Subcutaneous adipose tissue (tissue), 4 donors: Measurements from ENCODE around the gene GLIS1. TPM values are rescaled to one million over a fixed set of nuclear protein-coding genes. Genes with fewer than 3 reads are reported as not detected.

ENCODE experiments used
- total RNA-seq, 4 donors: library from RNA; depleted of rRNA; stranded (reverse); fragments of >200 nt; gene quantifications; one replicate each; pipeline ENCODE4 v1.1.0, GENCODE V29; 2016
- TF ChIP-seq, protein P1 (sequence below): fragments of 450-650 bp; IDR thresholded peaks from one replicate; pipeline ENCODE4 v1.5.1; 2016; ENCODE audit warnings: low read depth, mild to moderate bottlenecking, control low read depth, antibody characterized with exemption, moderate library complexity

The GLIS1 gene
- total RNA-seq, 4 donors from 2014 or later = 0.17 to 3.6 TPM; not detected in 2

DNA sequence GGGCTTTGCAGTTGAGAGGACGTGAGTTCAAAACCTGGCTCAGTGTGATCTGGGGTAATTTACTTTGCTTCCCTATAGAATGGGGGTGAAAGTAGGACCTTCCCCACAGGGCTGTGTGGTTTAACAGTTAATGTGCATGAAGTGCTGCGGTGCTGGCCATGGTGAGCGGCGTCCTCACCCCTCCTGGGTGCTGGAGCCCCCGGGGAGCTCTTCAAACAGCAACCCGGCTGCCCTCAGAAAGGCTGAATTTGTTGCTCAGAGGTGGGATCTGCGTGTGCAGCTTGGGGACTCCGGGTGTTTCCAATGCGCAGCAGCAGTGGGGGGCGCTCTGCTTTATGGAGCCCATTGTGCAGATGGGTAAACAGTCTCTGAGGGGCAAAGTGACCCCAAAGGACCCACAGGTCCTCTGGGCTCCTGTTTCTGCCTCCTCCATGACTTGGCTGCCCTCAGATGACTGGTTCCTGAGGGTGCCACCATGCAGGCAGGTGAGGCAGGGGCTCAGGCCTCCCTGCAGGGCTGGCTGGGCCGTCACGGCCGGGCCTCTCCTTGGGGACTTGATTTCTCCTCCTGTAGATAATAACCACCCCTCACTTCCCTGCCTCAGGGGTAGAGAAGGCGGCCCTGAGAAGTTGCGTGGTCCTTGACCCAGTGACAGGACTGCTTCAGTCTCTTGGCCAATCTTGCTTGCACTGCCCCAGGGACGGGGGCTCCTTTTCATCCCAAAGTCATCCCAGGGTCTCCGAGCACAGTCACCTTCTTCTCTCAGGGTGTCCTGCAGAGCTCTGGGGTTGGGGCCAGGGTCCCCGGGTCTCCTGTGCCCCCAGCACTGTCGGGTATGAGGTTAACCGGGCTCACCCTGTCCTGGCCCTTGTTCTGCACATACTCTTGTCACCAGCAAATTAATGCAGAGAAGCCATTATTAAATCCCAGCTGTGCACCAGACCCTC is 239.4 kb downstream of the GLIS1 start:
- TF ChIP-seq, protein P1, sequence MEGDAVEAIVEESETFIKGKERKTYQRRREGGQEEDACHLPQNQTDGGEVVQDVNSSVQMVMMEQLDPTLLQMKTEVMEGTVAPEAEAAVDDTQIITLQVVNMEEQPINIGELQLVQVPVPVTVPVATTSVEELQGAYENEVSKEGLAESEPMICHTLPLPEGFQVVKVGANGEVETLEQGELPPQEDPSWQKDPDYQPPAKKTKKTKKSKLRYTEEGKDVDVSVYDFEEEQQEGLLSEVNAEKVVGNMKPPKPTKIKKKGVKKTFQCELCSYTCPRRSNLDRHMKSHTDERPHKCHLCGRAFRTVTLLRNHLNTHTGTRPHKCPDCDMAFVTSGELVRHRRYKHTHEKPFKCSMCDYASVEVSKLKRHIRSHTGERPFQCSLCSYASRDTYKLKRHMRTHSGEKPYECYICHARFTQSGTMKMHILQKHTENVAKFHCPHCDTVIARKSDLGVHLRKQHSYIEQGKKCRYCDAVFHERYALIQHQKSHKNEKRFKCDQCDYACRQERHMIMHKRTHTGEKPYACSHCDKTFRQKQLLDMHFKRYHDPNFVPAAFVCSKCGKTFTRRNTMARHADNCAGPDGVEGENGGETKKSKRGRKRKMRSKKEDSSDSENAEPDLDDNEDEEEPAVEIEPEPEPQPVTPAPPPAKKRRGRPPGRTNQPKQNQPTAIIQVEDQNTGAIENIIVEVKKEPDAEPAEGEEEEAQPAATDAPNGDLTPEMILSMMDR = no peak

DNA sequence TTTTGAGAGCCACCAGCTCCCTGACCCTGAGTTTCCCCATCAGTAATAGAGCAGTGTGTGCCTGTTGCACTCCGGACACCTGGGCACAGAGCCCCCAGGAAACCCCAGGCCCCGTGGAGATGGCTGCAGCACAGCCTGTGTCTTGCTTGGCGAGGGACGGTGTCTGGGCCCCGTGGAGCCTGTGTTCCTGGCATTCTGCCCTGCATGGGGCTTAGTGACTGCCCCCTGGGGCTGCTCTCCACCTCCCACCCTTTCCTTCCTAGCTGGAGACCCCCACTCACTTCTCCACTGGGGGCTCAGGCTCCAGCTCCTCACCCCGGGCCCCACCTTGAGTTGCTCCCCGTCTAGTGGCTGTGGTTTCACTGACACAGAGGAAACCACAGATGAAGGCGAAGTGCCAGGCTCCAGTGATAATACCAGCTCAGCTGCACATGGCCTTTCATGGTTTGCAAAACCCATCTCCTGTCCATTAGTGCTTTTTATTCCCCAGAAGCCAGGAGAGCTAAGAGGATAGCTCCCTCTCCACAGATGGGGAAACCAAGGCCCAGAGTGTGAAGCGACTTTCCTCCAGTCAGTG is 240.3 kb downstream of the GLIS1 start:
- TF ChIP-seq, protein P1 = no peak

DNA sequence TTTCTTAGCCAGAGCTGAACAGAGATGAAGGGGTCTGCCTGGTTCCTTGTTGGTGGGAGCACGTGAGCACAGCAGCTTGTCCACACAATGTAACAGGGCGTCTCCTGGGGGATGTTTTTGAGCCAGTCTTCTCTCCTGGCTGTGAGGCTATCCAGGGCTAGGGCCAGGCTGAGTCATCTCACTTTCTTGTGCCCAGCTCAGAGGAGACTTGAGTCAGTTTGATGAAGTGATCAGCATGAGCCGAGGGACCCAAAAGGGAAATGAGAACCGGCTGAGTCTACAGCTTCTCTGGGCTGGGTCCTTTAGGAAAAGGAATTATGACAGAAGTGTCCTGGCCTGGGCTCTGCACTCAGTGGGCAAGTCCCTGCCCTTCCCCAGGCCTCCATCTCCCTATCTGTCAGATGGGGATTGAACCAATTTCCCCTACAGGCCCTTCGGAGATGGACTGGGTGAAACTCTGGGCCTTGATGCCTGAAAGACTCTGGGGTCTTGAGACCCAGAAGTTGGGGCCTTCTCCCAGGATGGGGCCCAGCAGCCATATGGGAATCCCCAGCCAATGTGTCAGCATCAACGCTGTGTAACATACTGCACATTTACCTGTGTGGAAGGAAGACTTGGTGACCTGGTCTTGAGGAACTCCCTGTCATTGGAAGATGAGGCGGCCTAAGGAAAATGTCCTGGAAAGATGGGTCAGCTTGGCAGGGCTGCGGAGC is 243.2 kb downstream of the GLIS1 start:
- TF ChIP-seq, protein P1 = no peak

DNA sequence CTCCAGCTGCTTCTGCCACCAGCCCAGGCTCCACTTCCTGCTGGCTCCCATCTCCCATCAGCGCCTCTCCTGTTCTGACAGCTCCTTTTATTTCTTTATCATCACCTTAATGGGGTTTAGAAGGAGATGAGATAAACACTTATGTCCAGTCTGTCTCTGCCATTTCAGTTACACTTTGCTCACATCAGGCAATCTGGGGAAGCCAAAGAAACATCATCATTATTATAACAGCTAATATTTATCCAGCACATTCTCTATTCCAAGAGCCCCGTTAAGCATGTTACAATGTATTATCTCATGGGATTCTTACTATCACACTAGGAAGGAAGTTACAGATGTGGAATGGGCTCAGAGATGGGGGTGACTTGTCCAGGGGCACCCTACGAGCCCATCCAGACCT is 248.6 kb downstream of the GLIS1 start:
- TF ChIP-seq, protein P1 = no peak

DNA sequence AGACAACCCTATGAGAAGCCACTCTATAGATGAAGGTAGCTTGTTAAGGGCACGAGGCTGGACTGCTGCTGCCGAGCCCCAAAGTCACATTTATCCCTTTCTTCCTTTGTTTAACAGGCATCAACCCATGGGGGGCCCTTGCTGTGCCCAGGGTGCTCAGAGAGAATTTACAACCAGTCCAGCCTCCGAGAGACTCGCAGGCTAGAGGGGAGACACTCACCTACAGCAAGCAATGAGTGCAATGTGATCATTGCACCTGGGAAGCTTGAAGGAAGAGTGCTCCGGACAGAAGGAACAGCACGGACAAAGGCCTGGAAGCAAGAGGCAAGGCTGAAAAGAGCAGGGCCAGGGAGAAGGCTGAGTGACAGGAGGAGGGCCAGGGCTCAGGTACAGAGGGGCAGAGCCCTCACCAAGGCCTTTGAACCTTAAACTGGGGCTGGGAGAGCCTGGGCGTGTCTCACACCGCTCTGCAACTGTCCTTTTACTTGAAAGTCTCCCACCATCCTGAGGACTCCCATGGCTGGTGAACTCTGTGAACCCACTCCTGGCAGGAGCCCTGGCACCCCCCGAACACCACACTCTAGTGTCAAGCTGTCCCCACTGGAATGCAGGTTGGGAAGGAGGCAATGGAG is 252.5 kb downstream of the GLIS1 start:
- TF ChIP-seq, protein P1 = no peak

DNA sequence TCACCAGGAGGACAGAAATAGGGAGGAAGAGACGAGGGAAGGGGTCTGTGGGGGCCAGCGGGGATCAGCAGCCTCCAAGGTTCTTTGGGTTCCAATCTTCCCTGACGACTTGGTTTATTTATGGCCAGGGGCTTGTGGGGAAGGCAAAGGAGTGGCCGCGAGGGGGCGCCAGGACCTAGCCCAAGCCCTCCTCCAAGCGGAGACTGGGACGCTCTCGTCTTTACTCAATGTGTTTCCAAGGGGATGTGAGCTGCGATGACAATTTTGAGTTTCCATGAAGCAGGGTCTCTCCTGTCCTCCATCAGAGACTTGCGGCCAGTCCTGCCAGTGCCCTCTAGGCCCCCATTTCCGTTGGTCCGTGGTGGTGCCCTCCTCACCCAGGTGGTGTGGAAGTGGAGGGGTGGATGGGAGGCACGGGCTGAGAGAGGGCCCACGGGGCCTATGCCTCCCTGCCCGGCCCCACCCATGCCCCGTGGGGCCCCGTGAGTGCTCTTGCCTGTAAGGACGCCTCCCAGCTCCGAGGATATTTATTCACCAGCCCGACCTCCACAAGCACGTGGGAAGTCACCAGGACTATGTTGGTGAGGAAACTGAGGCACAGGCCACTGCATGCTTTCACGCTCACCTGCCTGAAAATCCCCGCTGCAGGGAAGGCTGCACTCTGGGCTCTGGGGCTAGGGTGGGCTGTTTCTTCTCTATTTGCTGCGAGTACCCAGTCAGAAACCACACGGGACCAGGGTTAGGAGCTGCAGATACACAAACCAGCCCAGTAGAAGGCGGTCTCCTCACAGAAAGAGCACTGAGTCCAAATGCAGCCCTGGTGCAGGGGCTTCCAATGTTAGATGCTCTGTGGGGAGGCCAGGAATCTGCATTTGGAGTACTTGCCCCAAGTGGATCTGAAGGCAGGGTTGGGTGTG is 253.2 kb downstream of the GLIS1 start:
- TF ChIP-seq, protein P1 = no peak
